Testis (tissue), 3 donors: ENCODE data around the gene SGK2. TPM values are rescaled to one million over a fixed set of nuclear protein-coding genes. Genes with fewer than 3 reads are reported as not detected.

ENCODE experiments used
- DNase-seq: peaks from one replicate; pipeline ENCODE4 v3.0.0-alpha.2; 2019
- H3K27ac ChIP-seq, 2 donors: fragments of 200-600 bp; sonication (generic); one replicate each; pipeline ENCODE4 v1.5.1; 2019
- H3K27me3 ChIP-seq: fragments of 200-600 bp; sonication (generic); one replicate; pipeline ENCODE4 v1.5.1; 2019
- H3K36me3 ChIP-seq: fragments of 200-600 bp; sonication (generic); one replicate; pipeline ENCODE4 v1.5.1; 2017; ENCODE audit warnings: low read depth; ENCODE audit errors: missing control alignments
- H3K4me1 ChIP-seq: fragments of 200-600 bp; sonication (generic); one replicate; pipeline ENCODE4 v1.5.1; 2019
- H3K4me3 ChIP-seq, 2 donors: fragments of 200-600 bp; sonication (generic); one replicate each; pipeline ENCODE4 v1.5.1; 2017 to 2019
- H3K9me3 ChIP-seq: fragments of 200-600 bp; sonication (generic); one replicate; pipeline ENCODE4 v1.5.1; 2017
- CTCF ChIP-seq, 3 experiments: fragments of 450-650 bp in 2 of 3; fragments of 200-600 bp in 1 of 3; sonication (generic) in 1 of 3; IDR thresholded peaks; one replicate each; pipeline ENCODE4 v1.5.1; 2016 to 2019; ENCODE audit warnings: antibody characterized with exemption in 3 of 3, mild to moderate bottlenecking in 2 of 3, moderate library complexity in 1 of 3
- POLR2A ChIP-seq: fragments of 450-650 bp; IDR thresholded peaks from one replicate; pipeline ENCODE4 v1.6.1; 2017; ENCODE audit warnings: antibody characterized with exemption, mild to moderate bottlenecking, moderate library complexity
- WGBS, 2 donors: methylation state at CpG; one replicate each; pipeline ENCODE4 v1.1.5; 2018; 5-methylcytosine and 5-hydroxymethylcytosine counted together
- intact Hi-C: fragments of 100-400 bp; cut with DNase I; formaldehyde crosslinking; loops from one replicate; pipeline ENCODE4 v1.15.1; 2023; ENCODE audit warnings: low total_unique reads
- polyA plus RNA-seq: library from polyadenylated mRNA; stranded (reverse); fragments of 350-450 nt; fragmentation: Illumina TruSeq; extraction: RNeasy Lipid Tissue Mini Kit (QIAGEN cat#74804); gene quantifications from one replicate; pipeline ENCODE4 v1.2.3, GENCODE V29; 2014; ENCODE audit warnings: low read depth, low replicate concordance; ENCODE audit not compliant: insufficient read depth
- total RNA-seq, 2 donors: library from RNA; depleted of rRNA; stranded (reverse); fragments of >200 nt; gene quantifications; one replicate each; pipeline ENCODE4 v1.2.3, GENCODE V29; 2016

The SGK2 gene
- total and polyA plus RNA-seq, 3 donors from 2014 or later = 1.3 to 8.5 (median 6.2) TPM

GRCh38 chr20:43554369-43554768 lies 4.5 kb upstream of the SGK2 start:
- H3K27ac ChIP-seq = no peak overlapping the region
- DNase-seq = no peak
- TF ChIP-seq POLR2A = no peak
- TF ChIP-seq CTCF (IDR thresholded peaks at IDR 0.05) = no peak
- 87 to 88% methylated on average over 3 of the region's 3 CpGs for WGBS, 2 donors
- no peaks in the 10 kb centered on the region for H3K36me3 ChIP-seq
- H3K9me3 ChIP-seq = no peaks in the 10 kb centered on the region
- H3K4me1 ChIP-seq = peaks cover 28% of the 10 kb centered on the region
- H3K4me3 ChIP-seq = no peak overlapping the region
- H3K27me3 ChIP-seq = no peaks in the 10 kb centered on the region
- intact Hi-C loops = no loop called here

GRCh38 chr20:43559147-43559987 lies 540 bp downstream of the SGK2 start:
- Histone ChIP-seq H3K4me1 (peaks cover 7% of the 10 kb centered on the region), H3K27ac (no peak overlapping the region), H3K4me3 (no peak overlapping the region), H3K9me3 (no peaks in the 10 kb centered on the region), H3K36me3 (no peaks in the 10 kb centered on the region), H3K27me3 (no peaks in the 10 kb centered on the region)
- DNase-seq = no peak
- TF ChIP-seq POLR2A = no peak
- no peak for TF ChIP-seq CTCF (IDR thresholded peaks at IDR 0.05)
- intact Hi-C loops = no loop called here
- WGBS, 2 donors = 91 to 92% methylated on average over 8 of the region's 8 CpGs

GRCh38 chr20:43560974-43561373 lies 2.1 kb downstream of the SGK2 start:
- TF ChIP-seq POLR2A (no peak), CTCF (IDR thresholded peaks at IDR 0.05) (no peak)
- Histone ChIP-seq H3K27ac (no peak overlapping the region), H3K4me3 (no peak overlapping the region), H3K27me3 (no peaks in the 10 kb centered on the region), H3K36me3 (no peaks in the 10 kb centered on the region), H3K9me3 (no peaks in the 10 kb centered on the region), H3K4me1 (peaks cover 7% of the 10 kb centered on the region)
- intact Hi-C loops = no loop called here
- 90 to 94% methylated on average over 3 of the region's 3 CpGs for WGBS, 2 donors
- no peak for DNase-seq

- WGBS, 2 donors = 49 to 62% methylated on average over 3 of the region's 3 CpGs
These were observed 4.6 kb downstream of the SGK2 start for GRCh38 chr20:43563429-43563828.

More at GRCh38 chr20:43563429-43563828, 4.6 kb downstream of the SGK2 start:
- intact Hi-C loops = no loop called here
- Histone ChIP-seq H3K27ac (no peak overlapping the region), H3K27me3 (no peaks in the 10 kb centered on the region), H3K4me1 (peaks cover under 1% of the 10 kb centered on the region), H3K4me3 (no peak overlapping the region), H3K36me3 (no peaks in the 10 kb centered on the region), H3K9me3 (no peaks in the 10 kb centered on the region)
- TF ChIP-seq CTCF (IDR thresholded peaks at IDR 0.05) (no peak), POLR2A (no peak)
- DNase-seq = no peak
